GM18505 (cell line): Measurements from ENCODE around the gene PIAS4.

Experiments used
- ATAC-seq: cut with Tn5 transposase; IDR thresholded peaks from one replicate; pipeline ENCODE4 v1.9.1; 2021; ENCODE audit not compliant: unreplicated experiment
- POLR2A ChIP-seq: IDR thresholded peaks from 4 replicates; pipeline ENCODE4 v1.6.1; 2011; ENCODE audit warnings: borderline replicate concordance; ENCODE audit not compliant: insufficient read depth, insufficient read length; ENCODE audit errors: extremely low read depth

PIAS4 gene

DNA sequence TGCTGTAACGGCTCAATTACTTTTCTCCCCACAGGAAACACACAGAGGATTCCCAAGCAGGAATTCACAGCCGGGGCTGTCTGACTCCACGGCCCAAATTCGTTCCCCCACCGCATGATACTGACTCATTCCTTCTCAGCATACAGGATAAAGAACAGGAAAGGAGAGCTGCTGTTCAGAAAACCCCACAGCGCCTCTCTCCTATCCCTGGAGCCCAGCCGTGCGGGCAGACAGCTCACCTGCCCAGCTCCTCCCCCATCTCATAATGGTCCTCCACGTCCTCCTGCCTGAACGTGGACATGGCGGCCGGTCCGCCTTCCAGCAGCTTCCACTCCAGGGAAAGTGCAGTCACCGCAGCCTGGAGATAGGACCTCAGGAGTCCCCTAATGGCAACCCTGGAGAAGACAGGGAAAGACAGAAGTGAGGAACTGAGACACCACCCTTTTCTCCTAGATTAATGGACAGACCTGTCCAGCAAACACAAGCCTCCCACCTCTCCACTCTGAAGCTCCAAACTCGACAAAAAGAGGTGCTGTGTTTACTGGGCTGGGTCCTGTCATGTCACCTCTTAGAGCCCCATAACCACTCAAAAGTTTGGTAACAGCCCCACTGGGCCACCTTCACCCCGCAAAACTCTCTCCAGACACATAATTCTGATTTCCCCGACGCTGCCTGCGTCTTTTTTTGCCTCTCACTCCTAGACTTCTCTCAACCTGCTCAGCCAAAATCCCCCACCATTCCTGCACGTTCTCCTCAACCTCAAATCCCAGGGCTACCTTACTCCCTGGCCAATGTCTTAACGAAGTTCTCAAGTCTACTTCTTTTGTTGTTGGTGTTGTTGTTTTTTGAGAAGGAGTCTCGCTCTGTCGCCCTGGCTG is 37.9 kb upstream of the PIAS4 start:
- no peak for TF ChIP-seq POLR2A
- ATAC-seq: no peak

- TF ChIP-seq POLR2A: no peak
- no peak for ATAC-seq
Observed at GRCh38 chr19:3970313-3970807, 37.2 kb upstream of the PIAS4 start.

DNA sequence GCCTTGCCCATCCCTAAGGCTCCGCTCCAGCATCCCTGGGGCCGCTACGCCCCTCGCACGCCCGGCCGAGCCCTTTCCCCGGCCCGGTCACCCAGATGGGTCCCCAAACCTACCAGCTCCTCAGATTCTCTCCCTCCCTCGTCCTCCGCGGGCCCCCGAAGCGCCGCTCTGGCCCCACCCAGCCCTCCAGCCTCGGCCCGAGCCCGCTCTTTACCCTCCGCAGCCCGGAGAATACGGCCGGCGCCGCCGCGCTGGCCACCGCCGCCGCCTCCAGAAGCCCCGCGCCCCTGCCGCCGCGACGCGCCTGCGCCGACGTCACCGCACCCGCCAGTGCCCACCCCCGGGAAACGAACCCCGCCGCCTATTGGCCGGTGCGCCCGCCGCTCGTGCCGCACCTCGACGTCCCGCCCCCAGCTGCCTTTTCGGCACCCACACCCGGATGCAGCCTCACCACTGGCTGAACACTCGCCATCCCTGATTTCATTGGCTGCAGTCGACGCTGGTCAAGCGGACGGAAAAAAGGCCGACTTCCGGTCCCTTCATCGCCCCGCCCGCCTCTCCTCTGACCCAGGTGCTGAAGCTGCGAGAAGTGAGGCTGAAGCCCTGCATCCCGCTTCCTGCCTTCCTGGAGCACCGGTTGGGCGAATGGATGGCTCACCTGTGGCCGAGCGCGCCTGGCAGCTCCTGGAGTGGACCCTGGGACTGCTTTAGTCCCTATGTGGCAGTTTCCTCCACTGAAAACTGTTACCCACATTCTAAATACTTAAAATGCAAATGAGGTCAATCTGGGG is 36.5 kb upstream of the PIAS4 start, which contains the start of gene DAPK3:
DAPK3 (minus strand) TSS at position 292 of the 791 bp plus-strand sequence. CDS start 1,364 bp downstream, outside the sequence.
- peak; percentile 64 for TF ChIP-seq POLR2A
- ATAC-seq: peak; percentile 88

DNA sequence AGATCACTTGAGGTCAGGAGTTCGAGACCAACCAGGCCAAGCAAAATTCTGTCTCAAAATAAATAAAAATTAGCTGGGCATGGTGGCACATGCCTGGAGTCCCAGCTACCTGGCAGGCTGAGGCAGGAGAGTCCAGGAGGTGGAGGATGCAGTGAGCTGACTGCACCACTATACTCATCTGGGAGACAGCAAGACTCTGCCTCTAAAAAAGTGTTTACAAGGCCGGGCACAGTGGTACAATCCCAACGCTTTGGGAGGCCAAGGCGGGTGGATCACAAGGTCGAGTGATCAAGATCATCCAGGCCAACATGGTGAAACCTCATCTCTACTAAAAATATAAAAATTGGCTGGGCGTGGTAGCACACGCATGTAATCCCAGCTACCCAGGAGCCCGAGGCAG is 32.4 kb upstream of the PIAS4 start:
- ATAC-seq: no peak
- no peak for TF ChIP-seq POLR2A

GRCh38 chr19:3975637-3976087 is 31.9 kb upstream of the PIAS4 start:
- no peak for ATAC-seq
- peak; percentile 49 for TF ChIP-seq POLR2A

DNA sequence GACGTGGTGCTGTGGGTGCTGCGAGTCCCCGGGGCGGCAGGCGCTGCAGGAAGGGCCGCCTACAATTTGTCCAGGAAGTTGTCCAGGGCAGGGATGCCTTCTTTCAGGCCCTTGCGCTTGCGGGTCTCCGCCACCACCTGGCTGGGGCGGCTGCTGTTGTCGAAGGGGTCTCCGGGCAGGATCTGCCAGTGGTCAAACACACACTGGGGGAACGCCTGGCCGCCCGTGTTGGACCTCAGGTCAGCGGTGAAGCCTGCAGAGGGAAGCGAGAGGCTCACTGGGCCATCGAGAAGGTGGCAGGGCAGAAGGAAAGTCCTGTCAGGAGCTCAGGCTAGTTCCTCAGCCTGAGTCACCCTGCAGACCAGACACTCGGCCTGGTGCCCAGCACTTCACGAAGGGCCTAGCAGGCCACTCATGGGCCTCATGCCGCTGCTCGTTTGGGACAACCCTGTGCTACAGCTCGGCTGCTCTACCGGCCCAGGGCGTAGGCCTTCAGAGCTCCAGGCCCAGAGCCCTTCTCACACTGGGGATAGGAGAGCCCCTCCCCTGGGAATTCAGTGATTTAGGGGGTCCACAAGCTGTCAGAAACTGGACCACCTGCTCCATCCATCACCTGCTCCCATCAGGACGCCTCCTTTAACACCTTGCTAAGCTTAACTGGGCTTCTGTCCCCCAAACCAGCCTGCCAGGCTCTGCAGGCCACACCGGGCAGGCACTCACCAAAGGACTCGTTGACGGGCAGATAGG is 30.9 kb upstream of the PIAS4 start:
- ATAC-seq: no peak
- peak; percentile 8 for TF ChIP-seq POLR2A

DNA sequence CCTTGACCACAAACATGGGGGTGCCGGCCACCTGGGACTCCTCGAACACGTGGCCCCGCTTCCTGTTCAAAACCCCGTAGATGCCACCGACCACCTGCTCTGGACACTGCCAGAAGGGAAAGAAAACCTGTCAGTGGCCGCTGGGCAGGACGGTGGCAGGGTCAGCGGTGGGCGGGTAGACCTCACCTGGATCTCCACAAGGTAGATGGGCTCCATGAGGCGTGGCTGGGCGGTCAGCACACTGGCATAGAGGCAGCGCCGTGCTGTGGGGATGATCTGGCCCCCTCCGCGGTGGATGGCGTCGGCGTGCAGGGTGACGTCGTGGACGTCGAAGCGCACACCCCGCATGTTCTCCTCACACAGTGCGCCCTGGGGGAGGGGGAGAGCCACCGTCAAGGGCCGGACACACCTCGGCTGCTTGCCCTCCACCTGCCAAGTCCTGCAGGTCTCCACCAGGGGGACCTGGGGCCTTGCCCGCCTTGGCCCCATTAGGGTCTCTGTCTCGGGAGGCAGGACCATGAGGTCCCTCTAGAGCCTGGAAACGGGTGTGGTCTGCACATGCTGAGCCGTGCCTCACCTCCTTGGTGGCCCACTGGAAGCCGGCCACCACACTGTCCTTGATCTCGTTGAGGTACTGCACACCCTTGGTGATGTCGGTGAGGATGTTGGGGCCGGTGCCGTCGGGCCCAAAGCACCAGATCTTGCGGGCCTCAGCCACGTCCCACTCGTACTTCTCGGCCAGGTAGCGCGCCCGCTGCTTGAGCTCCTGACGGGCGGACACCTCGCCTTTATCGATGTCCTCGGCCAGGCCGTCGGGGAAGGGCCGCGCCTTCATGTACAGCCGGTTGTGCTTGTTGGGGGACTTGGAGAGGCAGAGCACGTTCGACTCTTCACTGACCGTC is 30.0 kb upstream of the PIAS4 start:
- no peak for ATAC-seq

GRCh38 chr19:3978145-3978544 is 29.4 kb upstream of the PIAS4 start:
- no peak for TF ChIP-seq POLR2A
- ATAC-seq: no peak

More for the DNA sequence above, 30.0 kb upstream of the PIAS4 start:
- no peak for TF ChIP-seq POLR2A

GRCh38 chr19:3979289-3979673 is 28.3 kb upstream of the PIAS4 start:
- no peak for ATAC-seq
- peak; percentile 25 for TF ChIP-seq POLR2A

GRCh38 chr19:3979674-3980352 is 27.7 kb upstream of the PIAS4 start:
- no peak for TF ChIP-seq POLR2A
- ATAC-seq: no peak
